A673 (cell line): ENCODE results near the gene ARHGDIB.

Source experiments
- EZH2 ChIP-seq: fragments of 200-600 bp; sonication (generic); IDR thresholded peaks from 2 replicates; pipeline ENCODE4 v1.6.1; 2017; ENCODE audit warnings: borderline replicate concordance, low read depth, mild to moderate bottlenecking, mixed read lengths, antibody characterized with exemption, low read length; ENCODE audit not compliant: poor library complexity, severe bottlenecking
- TF ChIP-seq, protein P1 (sequence below): fragments of 300-800, 200-600 bp; sonication (generic); conservative IDR thresholded peaks from 2 replicates; pipeline ENCODE4 v1.5.1; 2017; ENCODE audit warnings: low read depth, mild to moderate bottlenecking, antibody characterized with exemption, low read length, moderate library complexity, mixed read lengths

- TF ChIP-seq, protein P1, sequence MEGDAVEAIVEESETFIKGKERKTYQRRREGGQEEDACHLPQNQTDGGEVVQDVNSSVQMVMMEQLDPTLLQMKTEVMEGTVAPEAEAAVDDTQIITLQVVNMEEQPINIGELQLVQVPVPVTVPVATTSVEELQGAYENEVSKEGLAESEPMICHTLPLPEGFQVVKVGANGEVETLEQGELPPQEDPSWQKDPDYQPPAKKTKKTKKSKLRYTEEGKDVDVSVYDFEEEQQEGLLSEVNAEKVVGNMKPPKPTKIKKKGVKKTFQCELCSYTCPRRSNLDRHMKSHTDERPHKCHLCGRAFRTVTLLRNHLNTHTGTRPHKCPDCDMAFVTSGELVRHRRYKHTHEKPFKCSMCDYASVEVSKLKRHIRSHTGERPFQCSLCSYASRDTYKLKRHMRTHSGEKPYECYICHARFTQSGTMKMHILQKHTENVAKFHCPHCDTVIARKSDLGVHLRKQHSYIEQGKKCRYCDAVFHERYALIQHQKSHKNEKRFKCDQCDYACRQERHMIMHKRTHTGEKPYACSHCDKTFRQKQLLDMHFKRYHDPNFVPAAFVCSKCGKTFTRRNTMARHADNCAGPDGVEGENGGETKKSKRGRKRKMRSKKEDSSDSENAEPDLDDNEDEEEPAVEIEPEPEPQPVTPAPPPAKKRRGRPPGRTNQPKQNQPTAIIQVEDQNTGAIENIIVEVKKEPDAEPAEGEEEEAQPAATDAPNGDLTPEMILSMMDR = no peak
- TF ChIP-seq EZH2 = no peak
Measured at GRCh38 chr12:14962153-14962539, 745 bp upstream of the ARHGDIB start.
